HEK293 (cell line): ENCODE measurements around the gene PEPD.
A peak's percentile ranks its signal among the peaks of the same experiment; 100 is the strongest.

Experiments used
- CTCF ChIA-PET: fragments of 350-600 bp; formaldehyde crosslinking; extraction: SDS; loops from one replicate; lab custom pipeline; 2021; ENCODE audit warnings: antibody characterized with exemption; lab: Yijun Ruan, JAX
- POLR2A ChIA-PET: fragments of 300-600 bp; formaldehyde crosslinking; extraction: SDS; loops from one replicate; lab custom pipeline; 2020; ENCODE audit warnings: antibody characterized with exemption, inconsistent platforms; lab: Yijun Ruan, JAX
- H3K27ac ChIP-seq: fragments of 200-500 bp; sonication (Bioruptor generic); 2 replicates; pipeline ENCODE4 v1.5.1; 2014; ENCODE audit warnings: low read depth, low read length, control low read depth, inconsistent platforms; ENCODE audit errors: extremely low read depth
- H3K36me3 ChIP-seq, 2 experiments: fragments of 200-500 bp in 1 of 2; sonication (Bioruptor generic) in 1 of 2; 1 replicate in 1 of 2; 2 replicates in 1 of 2; pipeline ENCODE4 v1.5.1; 2014 to 2017; ENCODE audit warnings: inconsistent platforms in 2 of 2, low read length in 2 of 2; ENCODE audit not compliant: control insufficient read depth in 2 of 2, insufficient read depth in 1 of 2
- H3K4me1 ChIP-seq: fragments of 200-500 bp; sonication (Bioruptor generic); 2 replicates; pipeline ENCODE4 v1.5.1; 2014; ENCODE audit warnings: mild to moderate bottlenecking, low read length, inconsistent platforms; ENCODE audit not compliant: control insufficient read depth, insufficient read depth
- H3K4me3 ChIP-seq: 2 replicates; pipeline ENCODE4 v1.5.1; 2011; ENCODE audit warnings: low read depth, mild to moderate bottlenecking, control low read depth, low read length, moderate library complexity
- H3K9me3 ChIP-seq: fragments of 200-500 bp; sonication (Bioruptor generic); 2 replicates; pipeline ENCODE4 v1.5.1; 2014; ENCODE audit warnings: low read depth, low read length, inconsistent platforms; ENCODE audit not compliant: control insufficient read depth, insufficient read depth
- HIC1 ChIP-seq: fragments of 450-650 bp; formaldehyde crosslinking; IDR thresholded peaks from 2 replicates; pipeline ENCODE4 v1.5.1; 2016; ENCODE audit warnings: missing biosample characterization, missing genetic modification characterization
- HOXA7 ChIP-seq: sonication (generic); formaldehyde crosslinking; IDR thresholded peaks from 2 replicates; pipeline ENCODE4 v1.8.1; 2022; ENCODE audit warnings: missing genetic modification reagents, borderline replicate concordance
- YY1 ChIP-seq: fragments of 450-650 bp; formaldehyde crosslinking; IDR thresholded peaks from 2 replicates; pipeline ENCODE4 v1.5.1; 2018; ENCODE audit warnings: missing biosample characterization, missing genetic modification characterization
- YY2 ChIP-seq: fragments of 450-650 bp; formaldehyde crosslinking; IDR thresholded peaks from 2 replicates; pipeline ENCODE4 v1.5.1; 2016; ENCODE audit warnings: missing biosample characterization, missing genetic modification characterization
- ZBTB1 ChIP-seq: fragments of 450-650 bp; formaldehyde crosslinking; IDR thresholded peaks from 2 replicates; pipeline ENCODE4 v1.5.1; 2016; ENCODE audit warnings: missing biosample characterization, missing genetic modification characterization
- ZNF202 ChIP-seq: fragments of 450-650 bp; formaldehyde crosslinking; IDR thresholded peaks from 2 replicates; pipeline ENCODE4 v1.5.1; 2016; ENCODE audit warnings: missing biosample characterization, missing genetic modification characterization, borderline replicate concordance
- ZNF274 ChIP-seq, 2 experiments: fragments of 200-500 bp in 1 of 2; fragments of 450-650 bp in 1 of 2; sonication (Bioruptor generic) in 1 of 2; formaldehyde crosslinking in 1 of 2; IDR thresholded peaks; 2 replicates each; pipeline versions ENCODE4 v1.5.1 to v1.6.1; 2014 to 2016; ENCODE audit warnings: borderline replicate concordance in 1 of 2, inconsistent platforms in 1 of 2, low read length in 1 of 2, missing biosample characterization in 1 of 2, missing genetic modification characterization in 1 of 2
- ZNF292 ChIP-seq: fragments of 450-650 bp; formaldehyde crosslinking; IDR thresholded peaks from 2 replicates; pipeline ENCODE4 v1.5.1; 2016; ENCODE audit warnings: low read depth, missing biosample characterization, missing genetic modification characterization, borderline replicate concordance
- ZNF335 ChIP-seq: fragments of 450-650 bp; formaldehyde crosslinking; conservative IDR thresholded peaks from 2 replicates; pipeline ENCODE4 v1.5.1; 2016; ENCODE audit warnings: missing biosample characterization, missing genetic modification characterization
- ZNF350 ChIP-seq: fragments of 450-650 bp; formaldehyde crosslinking; IDR thresholded peaks from 2 replicates; pipeline ENCODE4 v1.5.0; 2017; ENCODE audit warnings: missing biosample characterization, mild to moderate bottlenecking, missing genetic modification characterization
- ZNF354C ChIP-seq: fragments of 450-650 bp; formaldehyde crosslinking; IDR thresholded peaks from 2 replicates; pipeline ENCODE4 v1.5.1; 2016; ENCODE audit warnings: missing biosample characterization, missing genetic modification characterization, low read depth, borderline replicate concordance
- ZNF366 ChIP-seq: fragments of 450-650 bp; formaldehyde crosslinking; conservative IDR thresholded peaks from 2 replicates; pipeline ENCODE4 v1.5.1; 2016; ENCODE audit warnings: missing biosample characterization, missing genetic modification characterization
- ZNF416 ChIP-seq: fragments of 450-650 bp; formaldehyde crosslinking; IDR thresholded peaks from 2 replicates; pipeline ENCODE4 v1.5.1; 2016; ENCODE audit warnings: missing biosample characterization, missing genetic modification characterization
- ZNF473 ChIP-seq: fragments of 450-650 bp; formaldehyde crosslinking; IDR thresholded peaks from 2 replicates; pipeline ENCODE4 v1.5.1; 2017; ENCODE audit warnings: missing biosample characterization, missing genetic modification characterization
- ZNF501 ChIP-seq: fragments of 450-650 bp; formaldehyde crosslinking; IDR thresholded peaks from 2 replicates; pipeline ENCODE4 v1.5.1; 2016; ENCODE audit warnings: missing biosample characterization, missing genetic modification characterization
- ZNF544 ChIP-seq: fragments of 450-650 bp; formaldehyde crosslinking; IDR thresholded peaks from 2 replicates; pipeline ENCODE4 v1.5.0; 2017; ENCODE audit warnings: missing biosample characterization, missing genetic modification characterization
- ZNF571 ChIP-seq: fragments of 450-650 bp; formaldehyde crosslinking; IDR thresholded peaks from 2 replicates; pipeline ENCODE4 v1.5.0; 2017; ENCODE audit warnings: missing biosample characterization, missing genetic modification characterization
- ZNF639 ChIP-seq: fragments of 450-650 bp; formaldehyde crosslinking; IDR thresholded peaks from 2 replicates; pipeline ENCODE4 v1.5.1; 2016; ENCODE audit warnings: missing biosample characterization, missing genetic modification characterization
- ZNF660 ChIP-seq: fragments of 450-650 bp; IDR thresholded peaks from 2 replicates; pipeline ENCODE4 v1.5.1; 2018; ENCODE audit warnings: missing biosample characterization, mild to moderate bottlenecking, missing genetic modification characterization
- TF ChIP-seq, protein P1 (sequence below): fragments of 450-650 bp; formaldehyde crosslinking; IDR thresholded peaks from 2 replicates; pipeline ENCODE4 v1.5.1; 2016; ENCODE audit warnings: missing biosample characterization, missing genetic modification characterization
- TF ChIP-seq, protein P2 (sequence below): fragments of 450-650 bp; formaldehyde crosslinking; IDR thresholded peaks from 2 replicates; pipeline ENCODE4 v1.5.1; 2017; ENCODE audit warnings: missing biosample characterization, missing genetic modification characterization
- TF ChIP-seq, protein P3 (sequence below): fragments of 450-650 bp; formaldehyde crosslinking; optimal IDR thresholded peaks from 2 replicates; pipeline ENCODE3; 2016; ENCODE audit warnings: missing biosample characterization, mild to moderate bottlenecking, missing genetic modification characterization
- TF ChIP-seq, protein P4 (sequence below): fragments of 450-650 bp; formaldehyde crosslinking; IDR thresholded peaks from 2 replicates; pipeline ENCODE4 v1.5.1; 2017; ENCODE audit warnings: missing biosample characterization, missing genetic modification characterization

The PEPD gene

DNA sequence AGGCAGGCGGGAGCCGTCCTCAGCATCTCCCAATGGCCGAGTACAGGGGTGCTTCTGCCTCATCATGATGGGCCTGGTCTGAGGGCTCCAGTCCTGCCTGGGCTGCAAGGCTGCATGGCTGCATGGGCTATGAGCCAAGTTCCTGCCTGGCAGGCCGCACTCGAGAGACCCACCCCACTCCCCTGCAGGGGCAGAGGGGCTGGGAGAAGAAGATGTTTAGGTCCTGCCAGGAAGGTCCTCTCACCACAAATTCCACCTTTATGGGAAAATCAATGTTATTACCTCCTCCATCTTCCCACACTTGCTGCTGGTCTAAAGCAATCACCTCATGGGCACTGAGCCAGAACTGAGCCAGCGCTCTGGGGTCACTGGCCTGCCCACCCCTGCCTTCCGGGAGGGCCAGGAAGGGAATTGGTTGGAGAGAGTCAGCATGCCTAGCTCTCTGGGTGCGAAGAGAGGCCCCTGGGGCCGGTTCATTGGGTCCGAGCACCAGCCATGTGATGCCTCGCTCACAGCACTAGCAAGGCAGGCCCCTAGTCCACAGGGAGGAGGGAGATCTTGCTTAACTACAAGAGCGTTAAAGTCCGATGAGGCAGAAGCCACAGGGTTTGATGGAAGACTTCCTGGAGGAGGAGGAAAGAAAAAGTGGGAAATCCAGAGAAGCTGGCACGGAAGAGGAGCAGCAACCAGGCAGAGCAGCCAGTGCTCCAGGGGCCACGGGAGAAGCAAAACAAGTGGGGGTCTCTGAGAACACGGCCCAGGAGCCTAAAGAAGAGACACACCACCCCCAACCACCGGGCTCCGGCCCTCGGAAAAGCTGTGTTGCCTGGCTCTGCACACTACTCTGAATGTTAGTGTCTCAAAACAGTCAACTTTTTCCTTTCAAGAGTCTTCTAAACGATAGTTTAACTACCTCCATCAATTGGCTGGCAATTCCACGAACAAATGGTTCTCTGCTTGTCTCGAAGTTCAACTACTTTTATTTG lies 84.9 kb downstream of the PEPD start (continued):
- no peak for TF ChIP-seq ZNF366 (tag by site-specific recombination)
- no peak for TF ChIP-seq ZNF274 (IDR thresholded peaks at IDR 0.05; ENCODE audit: low read length)
- TF ChIP-seq ZNF274 (tag by site-specific recombination; IDR thresholded peaks at IDR 0.05; ENCODE audit: borderline replicate concordance): no peak
- no peak for TF ChIP-seq ZNF501 (tag by site-specific recombination)
- TF ChIP-seq HOXA7: 0 out of 2 replicates have a peak, but pooled peaks have one; percentile 30
- no peak for TF ChIP-seq ZNF202 (tag by site-specific recombination)
- TF ChIP-seq ZNF350: no peak
- TF ChIP-seq, protein P1, sequence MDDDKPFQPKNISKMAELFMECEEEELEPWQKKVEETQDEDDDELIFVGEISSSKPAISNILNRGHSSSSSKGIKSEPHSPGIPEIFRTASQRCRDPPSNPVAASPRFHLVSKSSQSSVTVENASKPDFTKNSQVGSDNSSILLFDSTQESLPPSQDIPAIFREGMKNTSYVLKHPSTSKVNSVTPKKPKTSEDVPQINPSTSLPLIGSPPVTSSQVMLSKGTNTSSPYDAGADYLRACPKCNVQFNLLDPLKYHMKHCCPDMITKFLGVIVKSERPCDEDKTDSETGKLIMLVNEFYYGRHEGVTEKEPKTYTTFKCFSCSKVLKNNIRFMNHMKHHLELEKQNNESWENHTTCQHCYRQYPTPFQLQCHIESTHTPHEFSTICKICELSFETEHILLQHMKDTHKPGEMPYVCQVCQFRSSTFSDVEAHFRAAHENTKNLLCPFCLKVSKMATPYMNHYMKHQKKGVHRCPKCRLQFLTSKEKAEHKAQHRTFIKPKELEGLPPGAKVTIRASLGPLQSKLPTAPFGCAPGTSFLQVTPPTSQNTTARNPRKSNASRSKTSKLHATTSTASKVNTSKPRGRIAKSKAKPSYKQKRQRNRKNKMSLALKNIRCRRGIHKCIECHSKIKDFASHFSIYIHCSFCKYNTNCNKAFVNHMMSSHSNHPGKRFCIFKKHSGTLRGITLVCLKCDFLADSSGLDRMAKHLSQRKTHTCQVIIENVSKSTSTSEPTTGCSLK (tag by site-specific recombination): no peak
- no peak for TF ChIP-seq ZNF544
- no peak; the same call in 1 of the 2 replicates for TF ChIP-seq ZNF473 (tag by site-specific recombination)

GRCh38 chr19:33435706-33436359 lies 85.8 kb downstream of the PEPD start:
- H3K27ac ChIP-seq: peak overlapping the region; percentile 47; the same call in 1 of the 2 replicates
- H3K4me3 ChIP-seq: no peak overlapping the region
- H3K36me3 ChIP-seq: no peaks in the 10 kb centered on the region; a peak in 1 of 3 replicates
- CTCF ChIA-PET: interaction anchor here (0.7 to 4.5 kb wide), 4 partner anchors 16 to 661 kb away, joined by 3 to 75 read pairs (median 4); no protein-coding TSS in a partner anchor
- H3K9me3 ChIP-seq: no peaks in the 10 kb centered on the region
- H3K4me1 ChIP-seq: peaks cover 35% of the 10 kb centered on the region
- POLR2A ChIA-PET: no interaction called here
- TF ChIP-seq ZNF639 (tag by site-specific recombination) (no peak), ZNF544 (0 out of 2 replicates have a peak, but pooled peaks have one; percentile 66), HIC1 (tag by site-specific recombination) (no peak), ZNF292 (tag by site-specific recombination) (no peak), ZBTB1 (tag by site-specific recombination) (no peak), ZNF354C (tag by site-specific recombination) (no peak), ZNF660 (tag by site-specific recombination) (no peak), YY2 (tag by site-specific recombination) (peak; percentile 38; the same call in 1 of the 2 replicates), ZNF571 (tag by site-specific recombination) (peak; percentile 81; the same call in 1 of the 2 replicates), ZNF416 (tag by site-specific recombination) (no peak), YY1 (tag by site-specific recombination) (no peak), ZNF335 (no peak)
- TF ChIP-seq, protein P2, sequence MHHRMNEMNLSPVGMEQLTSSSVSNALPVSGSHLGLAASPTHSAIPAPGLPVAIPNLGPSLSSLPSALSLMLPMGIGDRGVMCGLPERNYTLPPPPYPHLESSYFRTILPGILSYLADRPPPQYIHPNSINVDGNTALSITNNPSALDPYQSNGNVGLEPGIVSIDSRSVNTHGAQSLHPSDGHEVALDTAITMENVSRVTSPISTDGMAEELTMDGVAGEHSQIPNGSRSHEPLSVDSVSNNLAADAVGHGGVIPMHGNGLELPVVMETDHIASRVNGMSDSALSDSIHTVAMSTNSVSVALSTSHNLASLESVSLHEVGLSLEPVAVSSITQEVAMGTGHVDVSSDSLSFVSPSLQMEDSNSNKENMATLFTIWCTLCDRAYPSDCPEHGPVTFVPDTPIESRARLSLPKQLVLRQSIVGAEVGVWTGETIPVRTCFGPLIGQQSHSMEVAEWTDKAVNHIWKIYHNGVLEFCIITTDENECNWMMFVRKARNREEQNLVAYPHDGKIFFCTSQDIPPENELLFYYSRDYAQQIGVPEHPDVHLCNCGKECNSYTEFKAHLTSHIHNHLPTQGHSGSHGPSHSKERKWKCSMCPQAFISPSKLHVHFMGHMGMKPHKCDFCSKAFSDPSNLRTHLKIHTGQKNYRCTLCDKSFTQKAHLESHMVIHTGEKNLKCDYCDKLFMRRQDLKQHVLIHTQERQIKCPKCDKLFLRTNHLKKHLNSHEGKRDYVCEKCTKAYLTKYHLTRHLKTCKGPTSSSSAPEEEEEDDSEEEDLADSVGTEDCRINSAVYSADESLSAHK (tag by site-specific recombination): no peak
- TF ChIP-seq, protein P3, sequence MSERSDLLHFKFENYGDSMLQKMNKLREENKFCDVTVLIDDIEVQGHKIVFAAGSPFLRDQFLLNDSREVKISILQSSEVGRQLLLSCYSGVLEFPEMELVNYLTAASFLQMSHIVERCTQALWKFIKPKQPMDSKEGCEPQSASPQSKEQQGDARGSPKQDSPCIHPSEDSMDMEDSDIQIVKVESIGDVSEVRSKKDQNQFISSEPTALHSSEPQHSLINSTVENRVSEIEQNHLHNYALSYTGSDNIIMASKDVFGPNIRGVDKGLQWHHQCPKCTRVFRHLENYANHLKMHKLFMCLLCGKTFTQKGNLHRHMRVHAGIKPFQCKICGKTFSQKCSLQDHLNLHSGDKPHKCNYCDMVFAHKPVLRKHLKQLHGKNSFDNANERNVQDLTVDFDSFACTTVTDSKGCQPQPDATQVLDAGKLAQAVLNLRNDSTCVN: no peak
- TF ChIP-seq, protein P4, sequence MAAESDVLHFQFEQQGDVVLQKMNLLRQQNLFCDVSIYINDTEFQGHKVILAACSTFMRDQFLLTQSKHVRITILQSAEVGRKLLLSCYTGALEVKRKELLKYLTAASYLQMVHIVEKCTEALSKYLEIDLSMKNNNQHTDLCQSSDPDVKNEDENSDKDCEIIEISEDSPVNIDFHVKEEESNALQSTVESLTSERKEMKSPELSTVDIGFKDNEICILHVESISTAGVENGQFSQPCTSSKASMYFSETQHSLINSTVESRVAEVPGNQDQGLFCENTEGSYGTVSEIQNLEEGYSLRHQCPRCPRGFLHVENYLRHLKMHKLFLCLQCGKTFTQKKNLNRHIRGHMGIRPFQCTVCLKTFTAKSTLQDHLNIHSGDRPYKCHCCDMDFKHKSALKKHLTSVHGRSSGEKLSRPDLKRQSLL (tag by site-specific recombination): no peak
